Lung (tissue), 12 donors: ENCODE results near the gene FAM120B. TPM values are rescaled to one million over a fixed set of nuclear protein-coding genes. Genes with fewer than 3 reads are reported as not detected.

Source experiments
- ATAC-seq: fragments of 200-7000 bp; cut with Tn5 transposase; one replicate; pipeline ENCODE4 v1.9.1; 2020; ENCODE audit warnings: moderate number of reproducible peaks; ENCODE audit not compliant: insufficient read depth, low FRiP score
- DNase-seq, 3 donors: peaks; one replicate each; pipeline ENCODE4 v3.0.0-alpha.2; 2013 to 2017
- H3K27ac ChIP-seq, 2 donors: one replicate each; pipeline ENCODE4 v1.5.1; 2013; ENCODE audit warnings: mild to moderate bottlenecking in 2 of 2, moderate library complexity in 2 of 2, control low read depth in 1 of 2, inconsistent platforms in 1 of 2, low read depth in 1 of 2, low read length in 1 of 2
- H3K27me3 ChIP-seq, 3 donors: one replicate each; pipeline ENCODE4 v1.5.1; 2013; ENCODE audit warnings: low read length in 2 of 3; ENCODE audit not compliant: control insufficient read depth in 3 of 3, insufficient read depth in 3 of 3
- H3K36me3 ChIP-seq, 4 donors: one replicate each; pipeline ENCODE4 v1.5.1; 2013; ENCODE audit warnings: low read length in 4 of 4, mild to moderate bottlenecking in 1 of 4, moderate library complexity in 1 of 4; ENCODE audit not compliant: control insufficient read depth in 4 of 4, insufficient read depth in 4 of 4
- H3K4me1 ChIP-seq, 5 donors: one replicate each; pipeline ENCODE4 v1.5.1; 2013; ENCODE audit warnings: low read length in 5 of 5, mild to moderate bottlenecking in 2 of 5, moderate library complexity in 1 of 5; ENCODE audit not compliant: control insufficient read depth in 5 of 5, insufficient read depth in 5 of 5
- H3K4me3 ChIP-seq: one replicate; pipeline ENCODE4 v1.5.1; 2013; ENCODE audit warnings: mild to moderate bottlenecking, control low read depth, moderate library complexity
- H3K9ac ChIP-seq, 2 donors: one replicate each; pipeline ENCODE4 v1.5.1; 2013; ENCODE audit warnings: low read length in 2 of 2, control low read depth in 1 of 2; ENCODE audit not compliant: insufficient read depth in 1 of 2
- H3K9me3 ChIP-seq, 4 donors: one replicate each; pipeline ENCODE4 v1.5.1; 2013; ENCODE audit warnings: low read length in 3 of 4, mild to moderate bottlenecking in 1 of 4, moderate library complexity in 1 of 4; ENCODE audit not compliant: control insufficient read depth in 4 of 4, insufficient read depth in 3 of 4
- WGBS, 2 donors: extraction: QIAGEN DNeasy Blood & Tissue Kit; methylation state at CpG; one replicate each; pipeline ENCODE4 v1.1.7; 2013; 5-methylcytosine and 5-hydroxymethylcytosine counted together
- polyA plus RNA-seq, 2 donors: library from polyadenylated mRNA; stranded (reverse); fragments of 200-250 nt; gene quantifications; one replicate each; pipeline ENCODE4 v1.2.1, GENCODE V29; 2013
- total RNA-seq, 2 donors: library from RNA; depleted of rRNA in 1 of 2; stranded (reverse); fragments of >200 nt in 1 of 2; gene quantifications; one replicate each; pipeline ENCODE4 v1.2.1, GENCODE V29; 2014 to 2021
- TF ChIP-seq, protein P1 (sequence below): IDR thresholded peaks from 2 replicates; pipeline ENCODE4 v1.5.1; 2012; ENCODE audit warnings: mild to moderate bottlenecking; ENCODE audit errors: control extremely low read depth, extremely low read depth
- donor health status: control.
- donor health status: control.
- donor health status: Bipolar disorder and iron deficiency.
- donor health status: healthy.
- donor health status: DM: yes; HTN: yes; CAD: no.

FAM120B gene
- total and polyA plus RNA-seq, 4 donors, result 8.5 to 35.6 (median 20.7) TPM

DNA sequence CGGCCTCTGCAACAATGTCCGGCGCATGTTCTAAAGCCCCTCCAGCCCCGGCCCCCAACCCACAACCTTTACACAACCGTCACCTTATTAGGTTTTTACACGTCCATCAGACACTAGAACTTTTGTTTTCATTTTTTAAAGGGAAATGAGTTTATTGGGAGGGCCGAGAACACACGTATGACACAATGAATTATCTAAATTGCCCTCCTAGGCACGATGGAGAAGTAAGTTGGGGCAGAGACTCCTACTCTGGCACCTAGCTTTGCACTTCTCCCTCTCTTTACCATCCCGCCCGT lies 14.5 kb upstream of the FAM120B start:
- Histone ChIP-seq H3K4me1 (peaks cover 0 to 57% (median 16%) of the 10 kb centered on the region in 5 donors), H3K9me3 (peaks cover 0 to 2% (median 0%) of the 10 kb centered on the region in 4 donors), H3K36me3 (peaks cover 0 to 7% (median 0%) of the 10 kb centered on the region in 4 donors), H3K4me3 (peak overlapping the region; percentile 6), H3K27ac (peak overlapping the region in 1 of 2 donors; percentile 67), H3K27me3 (peaks cover 3 to 62% (median 47%) of the 10 kb centered on the region in 3 donors), H3K9ac (no peak overlapping the region)
- ATAC-seq (no peak), DNase-seq (no peak)
- WGBS, 2 donors, result 6 to 10% methylated on average over 11 of the region's 11 CpGs
- TF ChIP-seq, protein P1, sequence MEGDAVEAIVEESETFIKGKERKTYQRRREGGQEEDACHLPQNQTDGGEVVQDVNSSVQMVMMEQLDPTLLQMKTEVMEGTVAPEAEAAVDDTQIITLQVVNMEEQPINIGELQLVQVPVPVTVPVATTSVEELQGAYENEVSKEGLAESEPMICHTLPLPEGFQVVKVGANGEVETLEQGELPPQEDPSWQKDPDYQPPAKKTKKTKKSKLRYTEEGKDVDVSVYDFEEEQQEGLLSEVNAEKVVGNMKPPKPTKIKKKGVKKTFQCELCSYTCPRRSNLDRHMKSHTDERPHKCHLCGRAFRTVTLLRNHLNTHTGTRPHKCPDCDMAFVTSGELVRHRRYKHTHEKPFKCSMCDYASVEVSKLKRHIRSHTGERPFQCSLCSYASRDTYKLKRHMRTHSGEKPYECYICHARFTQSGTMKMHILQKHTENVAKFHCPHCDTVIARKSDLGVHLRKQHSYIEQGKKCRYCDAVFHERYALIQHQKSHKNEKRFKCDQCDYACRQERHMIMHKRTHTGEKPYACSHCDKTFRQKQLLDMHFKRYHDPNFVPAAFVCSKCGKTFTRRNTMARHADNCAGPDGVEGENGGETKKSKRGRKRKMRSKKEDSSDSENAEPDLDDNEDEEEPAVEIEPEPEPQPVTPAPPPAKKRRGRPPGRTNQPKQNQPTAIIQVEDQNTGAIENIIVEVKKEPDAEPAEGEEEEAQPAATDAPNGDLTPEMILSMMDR, result no peak

DNA sequence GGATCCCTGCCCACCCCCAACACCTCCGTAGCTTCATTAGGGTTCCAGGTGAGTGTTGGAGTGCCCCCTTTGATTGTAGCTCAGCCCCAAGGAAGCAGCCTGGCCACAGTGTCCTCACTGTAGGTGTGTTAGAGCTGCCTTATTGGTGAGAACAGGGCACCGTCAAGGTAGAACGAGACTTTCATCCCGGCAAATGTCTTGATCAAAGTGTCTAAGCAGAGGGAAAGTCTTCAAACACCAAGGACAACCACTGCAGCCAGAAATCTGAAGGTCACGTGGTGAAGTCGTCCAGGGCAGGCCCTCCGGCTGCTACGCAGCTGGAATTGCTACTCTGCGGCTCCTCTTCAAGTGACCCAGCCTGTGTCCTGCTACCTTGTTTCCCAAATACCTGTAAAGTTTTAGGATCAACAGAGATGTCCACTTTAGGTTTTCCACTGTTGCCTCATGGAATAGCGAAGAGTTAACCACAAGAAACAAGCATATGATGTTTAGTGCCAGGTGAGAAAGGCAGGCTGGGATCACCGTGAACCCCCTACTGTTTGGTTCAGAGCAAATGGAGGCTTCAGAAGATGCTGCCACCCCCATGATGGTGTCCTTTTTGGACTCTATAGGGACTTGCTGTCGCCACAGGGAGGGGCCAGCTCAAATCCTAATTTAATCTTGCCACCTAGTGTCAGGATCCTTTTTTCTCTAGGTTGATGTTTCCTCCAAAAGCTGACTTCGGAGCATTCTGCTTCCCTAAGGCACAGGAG lies 14.0 kb upstream of the FAM120B start:
- Histone ChIP-seq H3K36me3 (peaks cover 0 to 7% (median 0%) of the 10 kb centered on the region in 4 donors), H3K4me1 (peaks cover 0 to 55% (median 16%) of the 10 kb centered on the region in 5 donors), H3K27ac (no peak overlapping the region), H3K4me3 (no peak overlapping the region), H3K9me3 (peaks cover 0 to 2% (median 0%) of the 10 kb centered on the region in 4 donors), H3K27me3 (peaks cover 3 to 63% (median 50%) of the 10 kb centered on the region in 3 donors), H3K9ac (no peak overlapping the region)
- DNase-seq (peak; percentile 41 to 59 (median 57)), ATAC-seq (no peak)
- WGBS, 2 donors, result 13 to 16% methylated on average over 13 of the region's 13 CpGs
- TF ChIP-seq, protein P1, result no peak

DNA sequence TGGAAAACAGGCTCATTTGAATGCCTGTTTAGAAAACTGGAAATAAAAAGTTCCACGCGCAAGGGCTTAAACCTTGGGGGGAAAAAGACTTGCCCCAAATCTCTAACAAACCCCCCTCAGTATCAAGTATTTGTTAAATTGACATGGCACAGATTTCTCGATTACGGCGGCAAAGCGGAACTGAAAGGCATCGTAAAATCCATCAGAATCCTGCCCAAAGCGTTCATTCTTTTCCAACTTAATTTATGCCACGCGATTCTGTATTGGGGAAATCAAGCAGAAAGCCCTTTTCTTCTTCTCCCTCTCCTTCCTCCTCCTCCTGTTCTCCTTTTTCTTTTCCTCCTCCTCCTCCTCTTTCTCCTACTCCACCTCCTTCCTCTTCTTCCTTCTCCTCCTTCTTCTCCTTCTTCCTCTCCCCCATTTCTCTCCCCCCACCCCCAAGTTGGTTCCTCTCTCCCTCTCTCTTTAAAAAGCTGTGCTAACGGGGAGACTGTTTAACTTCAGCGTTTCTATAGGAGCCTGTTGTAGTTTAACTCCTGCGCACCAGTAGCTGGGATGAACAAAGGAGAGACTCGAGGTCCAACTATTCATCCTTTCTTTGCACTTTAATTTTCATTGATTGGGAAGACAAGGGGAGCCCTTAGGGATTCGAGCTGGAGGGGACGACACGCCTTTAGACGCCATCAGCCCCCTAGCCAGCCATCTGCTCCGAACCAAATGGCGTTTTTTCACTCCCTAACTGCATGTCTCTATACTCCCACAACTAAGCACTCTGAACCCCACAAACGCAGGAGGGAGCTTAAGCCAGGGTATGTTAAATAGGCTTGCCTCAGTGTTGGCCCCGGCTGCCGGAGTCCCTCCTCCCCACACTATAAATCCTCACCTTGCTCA lies 13.0 kb upstream of the FAM120B start:
- TF ChIP-seq, protein P1, result no peak
- H3K27ac ChIP-seq, result no peak overlapping the region
- H3K27me3 ChIP-seq, result peaks cover 3 to 63% (median 56%) of the 10 kb centered on the region in 3 donors
- no peak overlapping the region for H3K4me3 ChIP-seq
- WGBS, 2 donors, result 16 to 33% methylated on average over 23 of the region's 23 CpGs
- peaks cover 0 to 58% (median 14%) of the 10 kb centered on the region in 5 donors for H3K4me1 ChIP-seq
- no peak overlapping the region for H3K9ac ChIP-seq
- H3K36me3 ChIP-seq, result no peaks in the 10 kb centered on the region
- peaks cover 0 to 2% (median 0%) of the 10 kb centered on the region in 4 donors for H3K9me3 ChIP-seq
- no peak for ATAC-seq
- DNase-seq, result peak in 1 of 3 donors; percentile 18
